H1 (cell line): ENCODE measurements around the gene PLXNA4. TPM values are rescaled to one million over a fixed set of nuclear protein-coding genes. Genes with fewer than 3 reads are reported as not detected.

Experiments
- CTCF ChIA-PET: fragments of 300-600 bp; sonication (Branson Sonifier 250); formaldehyde crosslinking; loops from one replicate; lab custom pipeline; 2021; ENCODE audit not compliant: partially characterized antibody; lab: Charles Lee
- POLR2A ChIA-PET: fragments of 300-600 bp; sonication (Branson Sonifier 250); formaldehyde crosslinking; loops from one replicate; lab custom pipeline; 2021; ENCODE audit warnings: inconsistent platforms; ENCODE audit not compliant: partially characterized antibody; lab: Charles Lee
- DNase-seq, 2 experiments: peaks; one replicate each; pipeline versions ENCODE4 v3.0.0 to v3.0.0-alpha.2; 2010 to 2022; ENCODE audit warnings: low spot score in 2 of 2, low read depth in 1 of 2, mixed read lengths in 1 of 2
- FAIRE-seq: peaks from 2 replicates; lab custom pipeline; 2011; peaks lifted over from hg19 to GRCh38; lab: Jason Lieb, UNC
- H2AFZ ChIP-seq: 2 replicates; pipeline ENCODE4 v1.8.1; 2012; ENCODE audit warnings: low read length, inconsistent platforms
- H2AK5ac ChIP-seq: 2 replicates; pipeline ENCODE4 v1.6.1; 2013; ENCODE audit warnings: low read depth, low read length
- H2BK120ac ChIP-seq: replicated peaks from 2 replicates; pipeline ENCODE3; 2013; ENCODE audit warnings: low read depth, low read length, inconsistent platforms
- H2BK12ac ChIP-seq: 2 replicates; pipeline ENCODE4 v1.6.1; 2013; ENCODE audit warnings: low read depth, low read length
- H2BK15ac ChIP-seq: 2 replicates; pipeline ENCODE4 v1.6.1; 2013; ENCODE audit warnings: low read length
- H2BK20ac ChIP-seq: 2 replicates; pipeline ENCODE4 v1.6.1; 2013; ENCODE audit warnings: low read length
- H2BK5ac ChIP-seq: 2 replicates; pipeline ENCODE4 v1.6.1; 2013; ENCODE audit warnings: low read depth, low read length
- H3K14ac ChIP-seq: 2 replicates; pipeline ENCODE4 v1.6.1; 2013; ENCODE audit warnings: inconsistent platforms; ENCODE audit not compliant: insufficient read length
- H3K18ac ChIP-seq: 2 replicates; pipeline ENCODE4 v1.6.1; 2013; ENCODE audit warnings: low read length; ENCODE audit errors: extremely low read depth
- H3K23ac ChIP-seq: 2 replicates; pipeline ENCODE4 v1.6.1; 2013; ENCODE audit warnings: inconsistent platforms; ENCODE audit not compliant: insufficient read length
- H3K23me2 ChIP-seq: 2 replicates; pipeline ENCODE4 v1.6.1; 2013; ENCODE audit warnings: low read depth, low read length
- H3K27ac ChIP-seq: 2 replicates; pipeline ENCODE4 v1.6.1; 2011; ENCODE audit warnings: low read depth, low read length, inconsistent platforms
- H3K27me3 ChIP-seq, 4 experiments: replicated peaks in 1 of 4; 1 replicate in 1 of 4; 2 replicates in 3 of 4; pipeline versions ENCODE4 v1.6.1 to v1.8.1; 2011 to 2013; ENCODE audit warnings: low read length in 3 of 4, mild to moderate bottlenecking in 3 of 4, inconsistent platforms in 2 of 4, mixed read lengths in 2 of 4, moderate library complexity in 1 of 4; ENCODE audit not compliant: control insufficient read depth in 3 of 4, insufficient read depth in 3 of 4; ENCODE audit errors: extremely low read depth in 1 of 4
- H3K36me3 ChIP-seq, 4 experiments: 2 replicates each; pipeline versions ENCODE4 v1.6.1 to v1.8.1; 2011 to 2013; ENCODE audit warnings: mild to moderate bottlenecking in 4 of 4, low read length in 3 of 4, moderate library complexity in 2 of 4, control low read depth in 1 of 4, inconsistent platforms in 1 of 4; ENCODE audit not compliant: insufficient read depth in 4 of 4, control insufficient read depth in 2 of 4
- H3K4ac ChIP-seq: replicated peaks from 2 replicates; pipeline ENCODE3; 2013; ENCODE audit warnings: low read length, low read depth, mixed read lengths, inconsistent platforms; ENCODE audit not compliant: insufficient read length
- H3K4me1 ChIP-seq, 4 experiments: replicated peaks in 1 of 4; 1 replicate in 1 of 4; 2 replicates in 3 of 4; pipeline versions ENCODE4 v1.6.1 to v1.8.1; 2011 to 2013; ENCODE audit warnings: low read length in 3 of 4, inconsistent platforms in 2 of 4, mixed read lengths in 1 of 4; ENCODE audit not compliant: insufficient read depth in 4 of 4, control insufficient read depth in 3 of 4
- H3K4me2 ChIP-seq, 2 experiments: 2 replicates each; pipeline versions ENCODE4 v1.6.1 to v1.8.1; 2011 to 2013; ENCODE audit warnings: low read depth in 2 of 2, low read length in 2 of 2, control low read depth in 1 of 2, inconsistent platforms in 1 of 2, mild to moderate bottlenecking in 1 of 2; ENCODE audit not compliant: insufficient read depth in 1 of 2
- H3K4me3 ChIP-seq, 4 experiments: fragments of 200-600, 300-600 bp in 1 of 4; sonication (generic), shearing (Covaris generic), sonication (Bioruptor Twin) in 1 of 4; 2 replicates each; pipeline versions ENCODE4 v1.5.1 to v1.8.1; 2011 to 2016; ENCODE audit warnings: low read length in 4 of 4, low read depth in 3 of 4, control low read depth in 2 of 4, inconsistent platforms in 2 of 4, mild to moderate bottlenecking in 2 of 4, mixed read lengths in 1 of 4, moderate library complexity in 1 of 4; ENCODE audit not compliant: insufficient read depth in 2 of 4; ENCODE audit errors: extremely low read depth in 1 of 4
- H3K56ac ChIP-seq: replicated peaks from 2 replicates; pipeline ENCODE3; 2013; ENCODE audit warnings: low read depth, mild to moderate bottlenecking, mixed read lengths, low read length, inconsistent platforms; ENCODE audit not compliant: insufficient read length
- H3K79me1 ChIP-seq: 2 replicates; pipeline ENCODE4 v1.6.1; 2013; ENCODE audit warnings: low read depth, low read length, control low read depth
- H3K79me2 ChIP-seq, 2 experiments: 2 replicates each; pipeline versions ENCODE4 v1.6.1 to v1.8.1; 2012 to 2013; ENCODE audit warnings: low read length in 2 of 2, mild to moderate bottlenecking in 2 of 2, inconsistent platforms in 1 of 2; ENCODE audit not compliant: insufficient read depth in 2 of 2, control insufficient read depth in 1 of 2
- H3K9ac ChIP-seq, 4 experiments: replicated peaks in 1 of 4; 1 replicate in 1 of 4; 2 replicates in 3 of 4; pipeline versions ENCODE4 v1.6.1 to v1.8.1; 2011 to 2013; ENCODE audit warnings: low read depth in 3 of 4, low read length in 3 of 4, control low read depth in 2 of 4, mild to moderate bottlenecking in 2 of 4, moderate library complexity in 2 of 4, inconsistent platforms in 1 of 4; ENCODE audit errors: extremely low read depth in 1 of 4
- H3K9me3 ChIP-seq, 2 experiments: 2 replicates each; pipeline versions ENCODE4 v1.6.1 to v1.8.1; 2012 to 2013; ENCODE audit warnings: mild to moderate bottlenecking in 2 of 2, moderate library complexity in 2 of 2, control low read depth in 1 of 2, inconsistent platforms in 1 of 2, low read depth in 1 of 2, low read length in 1 of 2, mixed read lengths in 1 of 2; ENCODE audit not compliant: insufficient read depth in 2 of 2
- H4K20me1 ChIP-seq, 2 experiments: replicated peaks in 1 of 2; 2 replicates each; pipeline versions ENCODE3 to v1.8.1; 2011 to 2013; ENCODE audit warnings: inconsistent platforms in 2 of 2, low read length in 2 of 2, mild to moderate bottlenecking in 1 of 2; ENCODE audit not compliant: insufficient read depth in 2 of 2, control insufficient read depth in 1 of 2
- H4K5ac ChIP-seq: 2 replicates; pipeline ENCODE4 v1.6.1; 2013; ENCODE audit warnings: low read length, low read depth, mixed read lengths, inconsistent platforms; ENCODE audit not compliant: insufficient read length
- H4K8ac ChIP-seq: 2 replicates; pipeline ENCODE4 v1.8.0; 2013; ENCODE audit warnings: mild to moderate bottlenecking, moderate library complexity, low read length, inconsistent platforms; ENCODE audit not compliant: insufficient read depth; ENCODE audit errors: extremely low read depth
- H4K91ac ChIP-seq: replicated peaks from 2 replicates; pipeline ENCODE3; 2013; ENCODE audit warnings: low read length, mixed read lengths, inconsistent platforms; ENCODE audit not compliant: insufficient read length
- CREB1 ChIP-seq: IDR thresholded peaks from 2 replicates; pipeline ENCODE4 v1.6.1; 2012; ENCODE audit warnings: inconsistent platforms
- MAFK ChIP-seq: IDR thresholded peaks from 2 replicates; pipeline ENCODE4 v1.6.1; 2012; ENCODE audit warnings: low read depth, mild to moderate bottlenecking, improper control_type of control experiment, low read length
- WGBS, 2 experiments: shearing (Covaris generic) in 1 of 2; methylation state at CpG; one replicate each; pipeline versions ENCODE4 v1.1.6 to v1.1.7; 2013 to 2015; ENCODE audit warnings: low lambda C conversion rate in 2 of 2, mixed read lengths in 2 of 2, inconsistent platforms in 1 of 2, low coverage in 1 of 2, missing lambda C conversion rate in 1 of 2; ENCODE audit not compliant: insufficient replicate concordance in 2 of 2, insufficient coverage in 1 of 2, insufficient read length in 1 of 2; ENCODE audit errors: extremely low coverage in 1 of 2, missing lambda C conversion rate in 1 of 2; 5-methylcytosine and 5-hydroxymethylcytosine counted together
- polyA plus RNA-seq, 7 experiments: library from polyadenylated mRNA; depleted of rRNA in 3 of 7; stranded (reverse) in 5 of 7; unstranded in 2 of 7; fragments of >200 nt in 5 of 7; fragments of 200-250 nt in 2 of 7; gene quantifications; 1 replicate in 5 of 7; 2 replicates in 1 of 7; 4 replicates in 1 of 7; pipeline versions ENCODE4 v1.2.1 to v1.2.3, GENCODE V29; 2011 to 2013; ENCODE audit warnings: missing spikeins in 2 of 7, mixed read lengths in 2 of 7
- total RNA-seq: library from RNA; stranded (reverse); fragmentation: NEBNext Ultra II Directional; extraction: Animal tissue kit (Norgen Biotek cat#: 25700); gene quantifications from 2 replicates; pipeline ENCODE4 v1.2.1, GENCODE V29; 2021

The PLXNA4 gene
- total and polyA plus RNA-seq, 2 of the 8 experiments (the other 6 are each of a cell fraction or from before 2014, with no cell fraction given) = 0.76 to 0.79 TPM

- H3K56ac ChIP-seq = no peak overlapping the region
- peak overlapping the region; percentile 94; the same call in 1 of the 2 replicates for H2BK12ac ChIP-seq
- no peaks in the 10 kb centered on the region for H3K79me2 ChIP-seq
- POLR2A ChIA-PET = interaction anchor here (2.1 kb wide), 1 partner anchor 14 kb away, joined by 6 read pairs; no protein-coding TSS in a partner anchor
- TF ChIP-seq CREB1 (no peak), MAFK (no peak)
- TF ChIP-seq, all 59 proteins: peak for 0
- H4K5ac ChIP-seq = no peak overlapping the region
- no peak overlapping the region for H2AFZ ChIP-seq
- DNase-seq = no peak
- peak overlapping the region; percentile 40; the same call in 1 of the 2 replicates for H2BK5ac ChIP-seq
- no peak overlapping the region for H2BK120ac ChIP-seq
- H3K9me3 ChIP-seq = peaks cover 4 to 13% of the 10 kb centered on the region in 2 experiments; a peak in 3 of 4 replicates
- no peak overlapping the region for H3K27ac ChIP-seq
- no peak overlapping the region for H3K14ac ChIP-seq
- peaks cover 3% of the 10 kb centered on the region; the same call in 1 of the 2 replicates for H3K23me2 ChIP-seq
- no peak overlapping the region for H3K23ac ChIP-seq
- H3K36me3 ChIP-seq = no peaks in the 10 kb centered on the region; a peak in 1 of 8 replicates
- H3K27me3 ChIP-seq = no peaks in the 10 kb centered on the region
- peak overlapping the region; percentile 56; the same call in 1 of the 2 replicates for H2AK5ac ChIP-seq
- no peak overlapping the region for H4K91ac ChIP-seq
- H3K4me3 ChIP-seq = no peak overlapping the region
- H2BK15ac ChIP-seq = 0 out of 2 replicates have a peak overlapping the region, but pooled peaks have one; percentile 62
- no peak overlapping the region for H3K4me2 ChIP-seq
- no peak for FAIRE-seq
- H3K9ac ChIP-seq = no peak overlapping the region
- 88% methylated on average over 7 of the region's 7 CpGs; no CpG with 5 or more reads in 1 of the 2 experiments for WGBS, 2 experiments
- H3K18ac ChIP-seq = peak overlapping the region; percentile 48; the same call in 1 of the 2 replicates
- H4K8ac ChIP-seq = no peak overlapping the region
- CTCF ChIA-PET = interaction anchor here (0.7 to 1.7 kb wide), 4 partner anchors 10 to 332 kb away, joined by 3 to 5 read pairs (median 4); no protein-coding TSS in a partner anchor
- H3K4ac ChIP-seq = no peak overlapping the region
- no peak overlapping the region for H2BK20ac ChIP-seq
- H4K20me1 ChIP-seq = no peaks in the 10 kb centered on the region
- H3K4me1 ChIP-seq = peaks cover 13 to 31% (median 20%) of the 10 kb centered on the region in 4 experiments
- H3K79me1 ChIP-seq = no peaks in the 10 kb centered on the region
Observed at GRCh38 chr7:132190683-132191082, 385.6 kb downstream of the PLXNA4 start.
